MM.1S (cell line): ENCODE measurements around the gene STX16.

ENCODE experiments used
- EZH2 ChIP-seq: fragments of 300-600 bp; sonication (generic); optimal IDR thresholded peaks from 2 replicates; pipeline ENCODE3; 2017; ENCODE audit warnings: low read depth, mild to moderate bottlenecking, antibody characterized with exemption, low read length, mixed read lengths
- TF ChIP-seq, protein P1 (sequence below): fragments of 300-600 bp; sonication (generic); IDR thresholded peaks from 2 replicates; pipeline ENCODE4 v1.5.1; 2016; ENCODE audit warnings: antibody characterized with exemption, low read length, mixed read lengths

- TF ChIP-seq, protein P1, sequence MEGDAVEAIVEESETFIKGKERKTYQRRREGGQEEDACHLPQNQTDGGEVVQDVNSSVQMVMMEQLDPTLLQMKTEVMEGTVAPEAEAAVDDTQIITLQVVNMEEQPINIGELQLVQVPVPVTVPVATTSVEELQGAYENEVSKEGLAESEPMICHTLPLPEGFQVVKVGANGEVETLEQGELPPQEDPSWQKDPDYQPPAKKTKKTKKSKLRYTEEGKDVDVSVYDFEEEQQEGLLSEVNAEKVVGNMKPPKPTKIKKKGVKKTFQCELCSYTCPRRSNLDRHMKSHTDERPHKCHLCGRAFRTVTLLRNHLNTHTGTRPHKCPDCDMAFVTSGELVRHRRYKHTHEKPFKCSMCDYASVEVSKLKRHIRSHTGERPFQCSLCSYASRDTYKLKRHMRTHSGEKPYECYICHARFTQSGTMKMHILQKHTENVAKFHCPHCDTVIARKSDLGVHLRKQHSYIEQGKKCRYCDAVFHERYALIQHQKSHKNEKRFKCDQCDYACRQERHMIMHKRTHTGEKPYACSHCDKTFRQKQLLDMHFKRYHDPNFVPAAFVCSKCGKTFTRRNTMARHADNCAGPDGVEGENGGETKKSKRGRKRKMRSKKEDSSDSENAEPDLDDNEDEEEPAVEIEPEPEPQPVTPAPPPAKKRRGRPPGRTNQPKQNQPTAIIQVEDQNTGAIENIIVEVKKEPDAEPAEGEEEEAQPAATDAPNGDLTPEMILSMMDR, result no peak
- TF ChIP-seq EZH2, result no peak
Observed at GRCh38 chr20:58675146-58675584, 24.1 kb downstream of the STX16 start.
